Activated CD4-positive, alpha-beta T cell treated with anti-CD3 and anti-CD28 coated beads, Interleukin-2, Interleukin-6, amounts not matched to agents 100 ng/mL and 50 ng/mL, durations not matched to agents 16 hours and 8 hours (primary cell): ENCODE measurements around the gene SAMD8.
"Not testable (repeated sequence)": the region's sequence is repeated elsewhere in the genome, so short reads cannot be mapped to it uniquely, and the experiment has no call there.

ENCODE experiments used
- DNase-seq: peaks from one replicate; pipeline ENCODE4 v3.0.0-alpha.2; 2020

Gene SAMD8

DNA sequence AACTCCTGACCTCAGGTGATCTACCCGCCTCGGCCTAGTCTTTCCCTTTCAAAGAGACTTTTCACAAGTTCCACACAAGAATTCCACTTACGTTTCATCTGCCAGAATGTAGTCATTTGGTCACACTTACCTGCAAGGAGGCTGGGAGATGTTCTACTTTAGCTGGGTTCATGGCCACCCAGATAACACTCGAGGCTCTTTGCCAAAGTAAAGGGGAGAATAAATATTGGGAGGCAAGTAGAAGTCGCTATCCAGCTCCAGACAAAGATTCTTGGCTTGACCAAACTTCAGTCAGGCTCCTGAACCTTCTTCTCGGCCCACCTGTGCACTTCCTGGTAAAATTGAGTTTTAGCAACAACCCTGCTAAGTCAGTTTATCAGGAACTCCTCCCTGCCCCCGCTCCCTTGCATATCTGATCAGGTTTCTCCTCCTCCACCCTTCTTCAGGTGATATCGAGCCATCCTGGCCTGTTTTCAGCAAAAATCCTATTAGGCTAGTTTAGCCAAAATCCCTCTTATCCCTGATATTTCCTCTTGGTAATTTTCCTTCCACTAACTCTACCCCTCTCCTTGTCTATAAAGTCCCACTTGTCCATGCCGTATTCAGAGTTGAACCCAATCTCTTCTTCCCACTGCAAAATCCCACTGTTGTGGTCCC, 25.1 kb upstream of the SAMD8 start:
- DNase-seq = no peak

DNA sequence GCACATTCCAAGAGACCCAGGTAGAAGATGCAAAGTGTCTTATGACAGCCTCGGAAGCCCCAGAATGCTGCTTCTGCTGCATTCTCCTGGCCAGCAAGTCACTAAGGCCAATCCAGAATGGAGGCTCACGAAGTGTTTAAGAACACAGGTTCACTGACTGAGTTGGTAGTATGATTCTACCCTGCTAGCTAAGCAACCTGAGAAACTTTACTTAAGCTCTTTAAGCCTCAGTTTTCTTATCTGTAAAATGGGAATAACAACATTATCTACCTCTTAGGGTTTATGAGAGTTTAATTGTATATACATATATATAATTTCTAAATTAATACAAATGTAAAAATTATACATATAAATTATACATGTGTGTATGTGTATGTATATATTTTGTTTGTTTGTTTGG, 22.8 kb upstream of the SAMD8 start:
- no peak for DNase-seq

DNA sequence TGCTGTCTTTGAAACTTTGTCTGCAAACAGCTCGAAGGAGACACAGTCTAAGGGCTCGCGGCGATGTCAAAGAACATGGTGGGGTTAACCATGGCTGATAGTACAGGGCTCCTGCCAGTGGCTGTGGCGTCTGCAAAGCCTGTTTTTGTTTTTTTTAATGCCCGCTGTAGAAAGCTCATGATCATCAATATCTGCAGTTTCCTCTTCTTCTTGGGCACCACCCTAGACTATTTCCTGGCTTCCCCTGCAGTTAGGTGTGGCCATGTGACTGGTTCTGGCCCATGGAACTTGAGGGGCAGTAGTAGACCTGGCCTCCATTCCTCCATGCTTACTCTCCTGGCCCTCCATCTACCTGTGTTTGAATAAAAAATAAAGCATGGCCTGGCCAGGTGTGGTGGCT, 21.8 kb upstream of the SAMD8 start:
- no peak for DNase-seq

DNA sequence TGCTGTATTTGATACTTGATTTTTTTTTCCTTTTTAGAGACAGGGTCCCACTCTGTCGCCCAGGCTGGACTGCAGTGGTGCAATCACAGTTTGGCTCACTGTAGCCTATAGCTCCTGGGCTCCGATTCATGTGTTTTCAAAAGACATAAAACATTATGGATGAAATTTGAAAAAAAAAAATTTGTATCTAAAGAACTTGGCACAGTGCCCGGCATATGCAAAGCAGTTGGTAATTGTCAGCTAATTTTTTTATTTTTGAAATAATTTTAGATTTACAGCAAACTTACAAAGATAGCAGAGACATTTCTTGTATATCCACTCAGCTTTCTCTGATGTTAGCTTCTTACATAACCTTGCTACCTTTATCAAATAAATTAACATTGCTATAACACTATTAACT, 20.3 kb upstream of the SAMD8 start:
- no peak for DNase-seq

DNA sequence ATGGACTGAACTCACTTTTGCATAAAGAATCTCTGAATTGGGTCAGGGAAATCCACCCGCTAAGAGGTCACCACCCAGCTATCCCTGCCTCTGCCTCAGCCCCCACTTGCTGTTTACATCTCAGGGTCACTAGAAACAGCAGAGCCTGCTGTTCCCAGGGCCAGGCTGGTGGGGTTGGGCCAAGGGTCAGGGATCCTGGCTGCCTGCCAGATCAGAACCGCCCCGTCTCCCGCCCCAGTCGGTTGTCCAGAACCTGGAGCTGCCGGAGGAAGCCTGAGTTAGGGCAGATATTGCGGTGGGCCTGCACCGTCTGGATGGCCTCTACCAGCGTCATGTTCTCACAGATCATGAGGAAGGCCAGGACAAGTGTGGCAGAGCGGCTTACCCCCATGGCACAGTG, 17.0 kb upstream of the SAMD8 start:
- DNase-seq = no peak

DNA sequence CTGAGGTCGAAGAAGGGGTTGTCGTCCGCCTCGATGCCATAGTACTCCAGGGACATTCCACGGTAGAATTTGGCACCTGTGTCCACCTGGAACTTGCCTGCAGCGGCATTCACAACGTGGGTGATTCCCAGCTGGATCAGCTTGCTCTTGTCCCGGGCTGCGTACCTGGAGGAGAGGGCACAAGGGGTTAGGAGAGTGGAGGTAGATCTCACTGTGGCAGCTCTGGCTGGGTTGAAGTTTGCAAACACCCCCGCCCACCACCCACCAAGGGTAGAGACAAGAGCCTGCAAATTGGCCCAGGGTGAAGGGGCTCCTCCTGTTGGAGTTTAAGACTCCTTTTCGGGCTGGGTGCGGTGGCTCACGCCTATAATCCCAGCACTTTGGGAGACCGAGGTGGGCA, 15.8 kb upstream of the SAMD8 start:
- no peak for DNase-seq

DNA sequence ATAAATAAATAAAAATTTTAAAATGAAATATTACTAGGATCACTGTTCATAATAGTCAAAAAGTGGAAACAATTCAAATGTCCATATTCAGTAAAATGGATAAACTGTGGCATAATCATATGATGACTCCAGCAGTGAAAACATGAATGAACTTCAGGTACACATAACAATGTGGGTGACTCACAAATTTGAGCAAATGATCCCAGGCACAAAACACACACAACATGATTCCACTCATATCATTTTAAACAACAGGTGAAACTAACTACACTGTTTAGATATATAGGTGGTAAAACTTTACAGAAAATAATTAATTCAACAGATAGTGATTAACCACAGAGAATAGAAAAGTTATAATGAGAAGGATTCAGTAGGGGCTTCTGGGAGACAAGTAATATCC, 14.7 kb upstream of the SAMD8 start:
- DNase-seq = no peak

DNA sequence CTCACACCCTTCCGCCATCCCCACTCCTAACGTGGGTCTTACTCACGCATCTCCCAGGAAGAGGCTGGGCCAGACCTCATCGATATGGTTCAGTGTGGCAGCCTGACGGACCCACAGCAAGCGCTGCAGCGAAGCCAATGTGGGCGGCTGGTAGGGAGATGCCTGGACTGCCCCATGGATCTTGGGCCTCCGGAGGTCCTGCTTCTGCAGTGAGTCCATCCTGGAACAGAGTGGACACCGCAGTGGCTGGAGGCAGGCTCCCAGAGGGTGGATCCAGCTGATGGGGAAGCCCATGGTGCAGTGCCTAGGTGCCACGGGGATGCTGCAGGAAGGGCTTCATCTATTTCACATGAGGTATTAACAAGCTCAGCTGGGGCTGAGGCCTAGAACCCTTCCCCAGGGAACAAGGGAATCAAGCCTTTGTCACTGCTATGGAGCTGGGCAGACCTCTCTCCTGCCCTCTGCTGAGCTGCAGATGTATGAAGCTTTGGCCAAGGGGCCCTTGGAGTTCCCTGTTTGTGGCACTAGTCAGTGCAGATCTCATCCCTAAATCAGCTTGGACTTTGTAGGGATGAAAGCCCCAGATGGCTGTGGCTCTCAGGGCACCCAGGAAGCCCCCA, 13.7 kb upstream of the SAMD8 start:
- no peak for DNase-seq

DNA sequence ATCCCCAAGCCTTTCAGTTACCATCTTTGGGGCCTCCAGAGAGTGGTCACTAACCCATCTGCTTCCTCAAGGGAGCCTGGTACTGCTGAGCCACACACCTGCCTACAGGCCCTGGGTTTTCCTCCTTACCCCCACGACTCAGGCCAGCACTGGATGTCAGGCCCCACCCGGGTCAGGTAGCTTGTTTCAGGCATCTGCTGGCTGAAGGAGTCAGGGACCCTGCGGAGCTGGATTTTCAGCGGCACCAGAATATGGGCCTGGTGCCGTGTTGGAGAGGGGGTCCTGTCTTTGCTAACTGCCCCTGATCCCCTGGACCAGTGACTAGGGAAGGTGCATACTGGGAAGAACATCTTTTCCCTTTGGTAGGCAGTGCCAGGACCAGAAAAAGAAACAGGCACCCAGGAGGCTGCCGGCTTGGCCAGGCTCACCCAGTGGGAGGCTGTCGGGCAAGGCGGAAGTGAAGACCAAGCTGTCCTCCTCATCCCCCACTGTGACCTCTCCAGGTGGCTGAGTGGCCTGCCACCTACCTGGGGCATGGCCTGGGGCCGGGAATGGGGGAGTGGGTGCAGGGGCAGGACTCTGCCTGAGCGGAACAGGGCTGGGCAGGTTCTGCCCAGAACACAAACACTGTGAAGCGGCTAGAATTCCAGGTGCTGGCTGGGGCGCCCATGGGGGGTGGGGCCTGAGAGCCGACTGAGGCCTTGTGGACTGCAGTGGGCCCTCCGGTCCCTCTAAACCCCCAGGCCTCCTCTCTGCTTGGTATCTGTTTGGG, 12.4 kb upstream of the SAMD8 start:
- DNase-seq = no peak

DNA sequence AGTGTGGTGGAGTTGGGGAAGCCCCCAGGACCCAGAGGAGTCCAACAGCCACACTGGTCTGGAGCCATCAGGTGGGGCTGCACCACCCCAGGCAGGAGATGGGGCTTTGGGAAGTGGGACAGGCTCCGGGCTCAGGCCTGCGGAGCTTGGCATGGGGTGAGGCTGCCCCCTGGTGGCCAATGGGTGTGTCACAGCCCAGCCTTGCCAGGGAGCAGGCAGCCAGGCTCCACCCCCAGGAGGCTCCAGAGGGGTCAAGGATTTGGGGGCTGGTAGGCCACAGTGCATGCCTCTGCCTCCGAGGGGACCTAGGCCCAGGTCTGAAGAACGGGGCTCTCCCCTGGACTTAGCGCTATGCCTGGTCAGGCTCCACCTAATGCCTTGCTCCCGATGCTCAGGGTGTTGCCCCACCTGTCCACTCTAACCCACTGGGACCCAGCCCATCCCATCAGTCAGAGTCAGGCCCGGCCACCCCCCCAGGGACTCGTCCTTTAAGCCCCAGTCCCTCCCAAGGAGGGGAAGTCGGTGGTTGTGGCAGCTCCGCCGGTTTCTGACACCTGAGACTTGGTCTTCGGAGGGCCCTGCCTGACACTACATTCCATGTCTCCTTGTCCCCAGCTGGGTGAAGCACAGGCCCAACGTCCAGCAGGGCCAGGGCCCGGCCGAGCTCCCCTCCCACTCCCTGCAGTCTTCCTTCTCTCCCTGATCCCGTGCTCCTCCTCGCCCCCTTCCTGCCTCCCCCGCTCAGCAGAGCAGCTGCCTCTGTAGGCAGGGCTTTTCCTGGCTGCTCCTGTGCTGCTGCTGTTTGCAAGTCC, 11.3 kb upstream of the SAMD8 start:
- peak; percentile 84 for DNase-seq

DNA sequence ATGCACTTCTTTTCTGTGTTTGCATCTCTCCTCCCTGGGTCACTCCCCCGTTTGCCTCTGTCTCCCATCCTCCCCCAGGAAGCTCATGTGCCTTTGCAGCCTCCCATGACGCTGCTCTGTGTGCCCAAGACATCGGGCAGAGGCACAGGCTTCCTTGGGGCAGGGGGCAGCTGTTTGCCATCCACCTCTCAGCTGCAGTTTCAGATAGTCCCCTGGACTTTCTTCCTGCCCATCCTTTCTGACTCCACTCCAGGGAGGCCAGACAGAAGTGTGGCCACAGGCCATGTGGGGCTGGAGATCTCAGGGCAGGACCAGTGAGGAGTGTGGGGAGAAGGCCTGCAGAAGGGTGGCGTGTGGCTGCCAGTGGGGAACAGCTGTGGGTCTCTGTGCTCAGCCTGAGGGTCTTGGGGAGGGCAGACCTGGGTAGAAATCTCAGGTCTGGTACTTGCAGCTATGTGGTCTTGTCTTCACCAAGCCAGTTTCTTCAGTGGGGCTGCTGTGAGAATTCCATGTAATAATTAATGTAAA, 10.6 kb upstream of the SAMD8 start:
- DNase-seq = no peak

DNA sequence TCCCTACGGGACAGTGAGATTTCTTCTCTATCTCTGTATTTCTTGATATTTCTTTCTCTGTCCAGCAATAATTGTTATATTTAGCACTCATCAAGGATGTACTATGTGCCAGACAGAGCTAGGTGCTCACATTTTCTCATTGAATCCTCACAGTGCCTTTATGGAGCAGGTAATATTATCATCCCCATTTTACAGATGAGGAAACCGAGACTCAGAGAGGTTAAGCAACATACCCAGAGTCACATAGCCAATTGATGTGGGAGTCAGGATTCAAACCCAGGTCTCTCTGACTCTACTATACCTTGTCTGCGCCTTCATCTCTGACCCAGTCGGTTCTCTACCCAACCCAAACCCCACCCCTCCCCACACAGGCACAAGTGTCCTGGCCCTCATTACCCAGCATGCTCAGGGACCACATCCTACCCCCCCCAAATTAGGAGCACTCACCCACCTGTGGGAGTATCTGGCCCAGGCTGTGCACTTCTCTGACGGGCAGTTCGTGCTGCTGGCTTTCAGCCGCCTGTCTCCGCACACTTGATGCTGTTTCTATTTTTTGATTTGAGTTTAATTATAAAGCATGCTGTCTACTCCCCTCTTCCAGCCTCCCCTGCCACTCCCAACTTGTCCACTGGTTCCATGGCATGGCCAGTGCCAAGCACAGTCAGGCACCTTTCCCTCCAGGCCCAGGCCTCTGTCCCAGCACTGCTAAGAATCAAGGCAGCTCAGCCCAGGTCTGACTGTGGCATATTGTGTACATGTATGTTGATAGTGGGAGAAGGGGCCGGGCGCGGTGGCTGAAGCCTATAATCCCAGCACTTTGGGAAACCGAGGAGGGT, 9.8 kb upstream of the SAMD8 start:
- no peak for DNase-seq

DNA sequence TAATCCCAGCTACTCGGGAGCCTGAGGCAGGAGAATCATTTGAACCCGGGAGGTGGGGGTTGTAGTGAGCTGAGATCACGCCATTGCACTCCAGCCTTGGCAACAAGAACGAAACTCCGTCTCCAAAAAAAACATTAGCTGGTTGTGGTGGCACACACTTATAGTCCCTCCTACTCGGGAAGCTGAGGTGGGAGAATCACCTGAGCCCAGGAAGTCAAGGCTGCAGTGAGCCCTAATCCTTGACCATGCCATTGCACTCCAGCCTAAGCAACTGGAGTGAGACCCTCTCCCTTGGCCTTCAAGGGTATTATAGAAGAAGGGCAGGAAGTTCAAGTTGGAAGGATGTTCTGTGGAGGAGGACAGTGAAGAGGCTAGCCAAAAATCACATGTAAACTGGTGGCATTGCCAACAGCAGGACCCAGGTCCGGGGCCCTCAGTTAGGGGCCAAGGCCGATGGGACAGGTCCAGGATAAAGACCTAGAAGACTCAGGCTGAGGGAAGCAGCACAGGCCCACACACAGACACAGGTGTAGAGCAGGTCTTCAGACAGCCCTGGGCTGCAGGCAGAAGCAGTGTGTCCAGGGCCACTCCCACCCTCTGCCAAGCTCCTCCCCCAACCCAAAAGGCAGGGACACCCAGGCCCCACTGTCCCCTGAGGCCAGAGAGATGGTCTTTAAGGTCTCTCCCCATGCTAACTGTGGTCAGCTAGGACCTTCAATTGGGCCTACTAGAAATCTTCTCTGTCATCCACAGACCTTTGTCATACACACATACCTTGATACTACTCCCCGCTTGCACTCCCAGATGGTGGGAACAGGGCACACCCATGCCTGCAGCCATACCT, 8.4 kb upstream of the SAMD8 start:
- DNase-seq = no peak

DNA sequence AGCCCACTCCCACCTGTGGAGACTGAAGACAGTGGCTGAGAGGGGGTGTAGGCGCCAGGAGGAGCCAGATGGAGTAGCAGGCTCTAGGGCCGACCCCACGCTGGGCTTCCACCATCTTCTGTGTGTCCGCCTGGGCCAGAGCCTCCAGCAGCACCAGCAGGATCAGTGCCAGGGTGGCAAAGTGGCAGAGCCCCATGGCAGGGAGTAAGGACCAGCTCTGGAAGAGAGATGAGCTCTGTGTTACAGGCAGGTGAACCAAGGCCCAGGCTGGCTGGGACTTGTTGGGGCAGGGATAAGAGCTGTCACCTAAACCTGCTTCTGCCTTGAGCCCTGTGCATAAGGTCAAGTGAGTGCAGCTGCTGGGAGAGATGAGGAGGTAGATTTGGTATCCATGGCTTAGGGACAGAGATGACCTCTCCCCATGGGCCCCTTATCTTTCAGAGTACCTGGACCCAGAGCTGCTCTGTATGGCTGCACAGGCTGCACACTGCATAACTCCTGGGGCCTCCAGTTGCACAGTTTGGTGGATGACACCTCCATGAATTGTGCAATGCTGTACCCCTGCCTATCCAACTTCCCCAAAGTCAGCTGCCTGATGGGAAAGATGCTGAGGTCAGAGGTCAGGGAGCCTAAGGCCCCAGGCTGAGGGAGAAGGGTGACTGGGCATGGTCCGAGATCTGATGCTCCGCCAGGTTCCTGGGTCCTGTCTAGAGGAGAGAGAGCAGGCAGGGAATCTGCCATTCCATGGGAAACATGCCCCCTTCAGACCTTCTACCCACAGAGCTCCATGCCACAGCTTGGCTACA, 7.4 kb upstream of the SAMD8 start:
- DNase-seq = no peak

DNA sequence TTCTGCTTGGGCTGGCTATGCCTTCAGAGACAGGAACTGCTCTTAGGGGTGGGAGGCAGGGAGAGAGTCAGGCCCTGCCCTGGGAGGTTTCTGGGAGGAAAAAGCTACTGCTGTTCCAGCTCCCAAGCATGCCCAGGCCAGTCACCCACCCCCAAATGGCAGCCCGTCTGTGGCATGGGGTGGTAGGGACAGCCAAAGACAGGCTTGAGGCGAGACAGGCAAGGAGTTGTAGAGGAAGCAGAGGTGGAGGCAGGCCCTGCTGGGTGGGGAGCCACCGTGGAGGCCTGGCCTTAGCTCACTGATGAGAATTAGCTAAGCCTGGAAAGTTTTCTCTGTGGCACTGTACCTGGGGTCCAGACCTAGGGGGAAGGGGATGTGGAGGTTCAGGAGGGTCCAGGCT, 6.6 kb upstream of the SAMD8 start:
- no peak for DNase-seq

DNA sequence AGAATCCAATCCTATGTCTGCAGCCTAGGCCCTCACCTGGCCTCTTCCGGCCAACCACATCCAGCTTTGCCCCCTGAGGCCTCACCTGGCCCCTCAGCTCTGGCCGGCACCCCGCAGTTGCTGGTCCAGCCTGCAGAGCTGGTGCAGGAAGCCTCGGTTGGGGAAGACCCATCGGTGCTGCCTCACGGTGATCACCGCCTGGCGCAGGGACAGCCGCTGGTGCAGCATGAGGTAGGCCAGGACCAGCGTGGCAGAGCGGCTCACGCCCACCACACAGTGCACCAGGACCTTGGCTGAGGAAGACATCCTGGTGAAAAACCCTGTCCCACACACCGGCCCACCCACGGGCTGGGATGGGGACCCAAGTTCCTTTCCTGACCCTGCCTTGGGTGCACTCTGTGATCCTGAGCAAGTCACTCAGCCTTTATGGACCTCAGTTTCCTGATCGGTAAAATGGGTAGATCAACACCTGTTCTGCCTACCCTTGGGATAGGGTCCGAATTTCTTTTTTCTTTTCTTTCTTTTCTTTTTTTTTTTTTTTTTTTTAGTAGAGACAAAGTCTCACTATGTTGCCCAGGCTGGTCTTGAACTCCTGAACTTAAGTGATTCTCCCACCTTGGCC, 5.8 kb upstream of the SAMD8 start:
- DNase-seq = no peak

DNA sequence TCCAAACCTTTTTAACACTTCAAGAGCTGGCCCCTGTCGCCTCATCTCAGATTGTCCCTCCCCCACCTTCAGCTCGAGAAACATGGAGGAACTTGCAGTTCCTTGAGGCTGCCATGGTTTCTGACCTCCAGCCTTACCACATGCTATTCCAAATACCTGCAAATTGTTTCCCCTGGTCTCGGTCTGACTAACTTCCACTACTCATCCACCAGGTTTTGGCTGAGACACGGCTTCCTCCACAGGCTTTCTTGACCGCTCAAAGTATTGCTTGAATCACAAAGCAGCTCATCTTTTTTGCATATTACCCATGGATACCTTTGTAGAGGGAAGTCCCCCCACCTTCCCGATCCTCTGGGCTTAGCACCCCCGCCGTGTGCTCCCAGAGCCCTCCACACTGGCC, 5.2 kb upstream of the SAMD8 start:
- DNase-seq = no peak

DNA sequence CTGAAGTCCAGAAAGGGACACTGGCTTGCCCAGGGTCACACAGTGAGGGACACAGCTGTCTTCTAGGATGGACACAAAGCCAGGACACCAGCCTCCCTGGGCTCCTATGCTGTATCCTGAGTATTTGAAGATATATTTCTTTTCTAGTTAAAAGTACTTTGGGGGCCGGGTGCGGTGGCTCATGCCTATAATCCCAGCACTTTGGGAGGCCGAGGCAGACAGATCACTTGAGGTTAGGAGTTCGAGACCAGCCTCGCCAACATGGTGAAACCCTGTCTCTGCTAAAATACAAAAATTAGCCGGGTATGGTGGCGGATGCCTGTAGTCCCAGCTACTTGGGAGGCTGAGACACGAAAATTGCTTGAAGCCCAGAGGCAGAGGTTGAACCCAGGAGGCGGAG, 4.6 kb upstream of the SAMD8 start:
- not testable (repeated sequence) for DNase-seq

DNA sequence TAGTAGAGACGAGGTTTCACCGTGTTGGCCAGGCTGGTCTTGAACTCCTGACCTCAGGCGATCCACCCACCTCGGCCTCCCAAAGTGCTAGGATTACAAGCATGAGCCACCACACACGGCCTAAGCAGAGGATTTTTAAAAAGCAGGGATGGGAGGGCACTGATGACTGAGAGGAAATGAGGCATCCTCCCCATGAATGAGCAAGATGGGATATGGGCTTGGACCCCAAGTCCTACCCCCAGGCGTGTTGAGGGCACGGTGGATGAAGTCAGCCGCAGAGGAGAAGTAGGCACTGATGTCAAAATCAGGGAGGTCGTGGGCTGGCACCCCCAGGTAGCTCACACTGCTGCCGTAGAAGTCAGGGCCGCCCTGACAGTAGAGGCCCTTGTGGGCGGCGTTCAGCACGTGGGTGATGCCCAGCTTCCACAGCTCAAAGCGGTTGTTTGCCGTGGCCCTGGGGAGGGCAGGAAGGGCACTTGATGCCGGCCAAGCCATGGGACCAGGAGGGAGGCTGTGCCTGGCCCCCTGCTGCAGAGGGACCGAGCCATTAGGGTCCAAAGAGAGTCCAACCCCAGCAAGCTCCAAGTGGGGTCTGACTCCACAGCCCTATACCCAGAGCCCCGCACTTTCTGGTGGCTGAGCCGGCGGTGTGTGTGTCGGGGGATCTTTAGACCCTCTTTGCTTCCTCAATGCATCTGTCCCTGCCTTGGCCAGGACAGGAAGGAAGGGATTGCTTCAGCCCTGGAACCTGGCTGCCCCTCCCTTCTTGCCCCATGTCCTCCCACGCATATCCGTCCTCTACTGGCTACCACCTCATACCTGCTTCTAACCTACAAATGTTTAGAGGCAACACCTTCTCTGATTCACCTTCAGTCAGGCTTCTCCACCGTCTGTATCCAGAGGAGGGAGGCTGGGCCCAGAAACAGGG, 3.4 kb upstream of the SAMD8 start:
- DNase-seq = no peak
